Tibial nerve (tissue), 4 donors: ENCODE data around the gene VSIG10. TPM values are rescaled to one million over a fixed set of nuclear protein-coding genes. Genes with fewer than 3 reads are reported as not detected.

Experiments
- DNase-seq, 2 donors: peaks; one replicate each; pipeline ENCODE4 v3.0.0-alpha.2; 2019; ENCODE audit warnings: low spot score in 2 of 2
- H3K27ac ChIP-seq, 4 donors: fragments of 200-600 bp; sonication (generic) in 3 of 4; one replicate each; pipeline ENCODE4 v1.5.1; 2017 to 2019; ENCODE audit warnings: mild to moderate bottlenecking in 1 of 4
- H3K27me3 ChIP-seq, 2 donors: fragments of 200-600 bp; sonication (generic) in 1 of 2; one replicate each; pipeline versions ENCODE4 v1.5.1 to v1.6.0; 2017 to 2019
- H3K36me3 ChIP-seq, 3 donors: fragments of 200-600 bp; sonication (generic); one replicate each; pipeline ENCODE4 v1.5.1; 2018 to 2019
- H3K4me1 ChIP-seq, 4 donors: fragments of 200-600 bp; sonication (generic) in 3 of 4; one replicate each; pipeline ENCODE4 v1.5.1; 2017 to 2019
- H3K4me3 ChIP-seq, 4 donors: fragments of 200-600 bp; sonication (generic) in 3 of 4; one replicate each; pipeline ENCODE4 v1.5.1; 2017 to 2019; ENCODE audit warnings: mild to moderate bottlenecking in 1 of 4, moderate library complexity in 1 of 4
- H3K9me3 ChIP-seq, 4 donors: fragments of 200-600 bp; sonication (generic) in 3 of 4; one replicate each; pipeline ENCODE4 v1.5.1; 2017 to 2019
- CTCF ChIP-seq, 5 experiments: fragments of 200-600 bp in 3 of 5; fragments of 450-650 bp in 2 of 5; sonication (generic) in 3 of 5; IDR thresholded peaks; one replicate each; pipeline ENCODE4 v1.5.1; 2016 to 2019; ENCODE audit warnings: antibody characterized with exemption in 5 of 5, mild to moderate bottlenecking in 3 of 5, moderate library complexity in 2 of 5
- EP300 ChIP-seq, 2 donors: sonication (generic); formaldehyde crosslinking; IDR thresholded peaks; one replicate each; pipeline ENCODE4 v1.6.1; 2017; ENCODE audit warnings: antibody characterized with exemption in 2 of 2, mild to moderate bottlenecking in 1 of 2
- POLR2A ChIP-seq, 2 donors: fragments of 450-650 bp; IDR thresholded peaks; one replicate each; pipeline ENCODE4 v1.6.1; 2017; ENCODE audit warnings: antibody characterized with exemption in 2 of 2, mild to moderate bottlenecking in 2 of 2, moderate library complexity in 2 of 2
- WGBS, 2 donors: methylation state at CpG; one replicate each; pipeline ENCODE4 v1.1.5; 2018; 5-methylcytosine and 5-hydroxymethylcytosine counted together
- total RNA-seq, 4 donors: library from RNA; depleted of rRNA; stranded (reverse); fragments of >200 nt; gene quantifications; one replicate each; pipeline ENCODE4 v1.1.0, GENCODE V29; 2016

VSIG10 gene
- total RNA-seq, 4 donors from 2014 or later = 26.8 to 53.1 (median 34.0) TPM

GRCh38 chr12:118055865-118056773 lies 47.7 kb downstream of the VSIG10 start:
- 61 to 73% methylated on average over 13 of the region's 13 CpGs for WGBS, 2 donors
- TF ChIP-seq EP300 (IDR thresholded peaks at IDR 0.05) (no peak), POLR2A (IDR thresholded peaks at IDR 0.05) (no peak), CTCF (IDR thresholded peaks at IDR 0.05) (no peak)
- H3K4me3 ChIP-seq = no peak overlapping the region

DNA sequence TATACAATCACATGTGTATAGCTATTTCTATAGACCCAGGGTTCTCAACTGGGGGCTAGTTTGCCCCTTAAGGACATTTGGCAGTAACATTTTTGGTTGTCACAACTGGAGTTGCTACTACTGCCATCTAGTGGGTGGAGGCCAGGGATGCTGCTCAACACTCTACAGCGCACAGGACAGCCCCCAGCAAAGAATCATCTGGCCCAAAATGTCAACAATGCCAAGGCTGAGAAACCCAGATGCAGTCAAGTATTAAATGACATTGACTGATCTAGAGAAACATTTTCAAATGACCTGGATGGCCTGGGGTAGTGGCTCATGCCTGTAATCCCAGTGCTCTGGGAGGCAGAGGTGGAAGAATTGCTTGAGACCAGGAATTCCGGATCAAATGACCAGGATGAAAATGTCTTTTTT lies 48.7 kb downstream of the VSIG10 start:
- peaks cover 0 to 18% (median 0%) of the 10 kb centered on the region in 3 donors for H3K36me3 ChIP-seq
- peak in 1 of 2 donors; percentile 29 for DNase-seq
- WGBS, 2 donors = 74 to 81% methylated on average over 2 of the region's 2 CpGs
- no peaks in the 10 kb centered on the region for H3K27me3 ChIP-seq
- TF ChIP-seq CTCF (IDR thresholded peaks at IDR 0.05) = peak in 3 of 5 experiments; percentile 24 to 44 (median 39)
- TF ChIP-seq EP300 (IDR thresholded peaks at IDR 0.05) = no peak
- H3K4me1 ChIP-seq = peaks cover 0 to 79% (median 32%) of the 10 kb centered on the region in 4 donors
- H3K27ac ChIP-seq = peak overlapping the region in 2 of 4 donors; percentile 5 to 33
- no peaks in the 10 kb centered on the region for H3K9me3 ChIP-seq
- H3K4me3 ChIP-seq = no peak overlapping the region

More at GRCh38 chr12:118055865-118056773, 47.7 kb downstream of the VSIG10 start:
- peak overlapping the region in 2 of 4 donors; percentile 5 to 21 for H3K27ac ChIP-seq
- DNase-seq = no peak
- peaks cover 0 to 79% (median 33%) of the 10 kb centered on the region in 4 donors for H3K4me1 ChIP-seq
- no peaks in the 10 kb centered on the region for H3K27me3 ChIP-seq
- no peaks in the 10 kb centered on the region for H3K9me3 ChIP-seq
- H3K36me3 ChIP-seq = peaks cover 0 to 9% (median 0%) of the 10 kb centered on the region in 3 donors

DNA sequence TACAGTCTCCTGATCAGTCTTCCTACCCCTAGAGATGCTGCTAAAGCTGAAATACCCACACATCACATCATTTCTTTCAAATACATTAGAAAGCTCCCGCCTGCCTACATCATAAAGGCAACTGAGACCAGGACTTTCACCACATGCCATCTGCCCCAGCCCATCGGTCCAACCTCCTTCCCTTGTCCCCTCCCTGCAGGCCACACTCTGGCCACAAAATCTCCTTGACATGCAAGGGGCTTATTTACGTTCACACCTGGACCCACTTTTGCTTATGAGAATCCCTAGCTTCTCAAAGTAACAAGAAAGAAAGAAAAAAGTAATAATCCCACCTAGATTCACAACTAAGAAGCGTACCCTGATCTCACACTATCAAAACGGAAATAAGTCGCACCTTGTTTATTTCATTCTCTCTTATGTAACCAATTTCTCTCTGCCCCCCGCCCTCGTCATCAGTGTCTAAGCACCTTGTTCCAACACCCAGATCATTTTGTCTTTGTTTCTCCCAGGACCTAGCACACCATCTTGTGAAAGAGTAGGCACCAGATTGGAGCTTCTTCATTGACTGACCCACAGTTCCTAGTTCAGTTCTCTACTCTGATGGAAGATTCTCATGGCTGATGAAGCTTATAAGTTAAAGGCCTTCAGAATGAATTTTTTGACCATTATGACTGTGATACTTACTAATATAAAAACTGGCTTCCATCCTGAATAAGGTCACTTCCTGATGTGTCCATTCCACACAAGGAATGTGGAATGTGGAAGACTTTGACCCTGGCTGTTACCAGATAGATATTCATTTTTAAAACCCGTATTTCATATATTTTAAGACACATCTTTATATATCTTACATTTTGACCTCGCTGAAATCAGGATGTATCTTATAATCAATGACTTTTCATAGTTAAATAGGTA lies 50.5 kb downstream of the VSIG10 start:
- TF ChIP-seq POLR2A (IDR thresholded peaks at IDR 0.05) (no peak), CTCF (IDR thresholded peaks at IDR 0.05) (no peak), EP300 (IDR thresholded peaks at IDR 0.05) (no peak)
- DNase-seq = no peak
- no peak overlapping the region for H3K4me3 ChIP-seq
- WGBS, 2 donors = 80 to 82% methylated on average over 10 of the region's 10 CpGs
- no peaks in the 10 kb centered on the region for H3K9me3 ChIP-seq
- peaks cover 0 to 35% (median 0%) of the 10 kb centered on the region in 3 donors for H3K36me3 ChIP-seq
- H3K4me1 ChIP-seq = peaks cover 0 to 62% (median 25%) of the 10 kb centered on the region in 4 donors
- H3K27ac ChIP-seq = peak overlapping the region; percentile 5 to 84 (median 68)
- no peaks in the 10 kb centered on the region for H3K27me3 ChIP-seq

DNA sequence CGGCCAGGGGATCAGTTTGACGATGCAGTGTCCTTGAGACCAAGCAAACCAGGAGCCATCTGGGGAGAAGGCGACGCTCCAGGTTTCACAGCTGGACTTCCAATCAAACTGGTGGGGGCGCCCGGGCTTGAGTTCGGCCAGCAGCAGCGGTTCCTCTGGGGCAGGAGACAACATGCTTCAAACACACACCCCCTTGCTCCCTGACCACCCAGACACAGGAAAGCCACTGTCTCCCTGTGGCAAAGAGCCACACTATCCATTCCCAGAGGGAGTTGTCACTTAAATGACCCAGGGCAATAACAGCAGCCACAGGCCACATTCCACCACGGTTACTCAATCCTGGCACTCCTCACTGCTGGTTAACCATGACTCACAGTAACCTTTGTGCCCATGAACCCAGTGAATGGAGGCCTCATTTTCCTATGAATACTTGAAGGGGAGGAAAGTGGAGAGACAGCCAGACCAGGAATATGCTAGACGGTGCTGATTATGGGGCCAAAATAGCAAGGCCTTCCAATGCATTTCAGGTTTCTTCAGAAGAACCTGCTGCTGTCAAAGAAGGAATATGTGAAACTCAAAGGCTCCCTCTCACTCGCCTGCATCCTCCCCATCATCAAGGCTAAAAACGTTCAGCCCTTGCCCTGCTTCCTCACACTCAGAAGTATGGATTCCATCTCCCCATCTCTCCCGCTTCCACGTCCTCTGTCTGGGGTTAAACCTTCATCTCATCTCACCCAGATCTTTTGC lies 51.3 kb downstream of the VSIG10 start:
- H3K9me3 ChIP-seq = no peaks in the 10 kb centered on the region
- H3K27me3 ChIP-seq = no peaks in the 10 kb centered on the region
- H3K27ac ChIP-seq = peak overlapping the region; percentile 54 to 84 (median 68)
- peaks cover 0 to 59% (median 25%) of the 10 kb centered on the region in 4 donors for H3K4me1 ChIP-seq
- DNase-seq = peak; percentile 83
- WGBS, 2 donors = 25 to 36% methylated on average over 6 to 14 of the region's 14 CpGs
- H3K4me3 ChIP-seq = no peak overlapping the region
- TF ChIP-seq CTCF (IDR thresholded peaks at IDR 0.05) = peak in 2 of 5 experiments; percentile 14 to 24
- TF ChIP-seq POLR2A (IDR thresholded peaks at IDR 0.05) = no peak
- peak; percentile 54 to 98 for TF ChIP-seq EP300 (IDR thresholded peaks at IDR 0.05)
- H3K36me3 ChIP-seq = peaks cover 0 to 43% (median 0%) of the 10 kb centered on the region in 3 donors
